Erythroblast (primary cell): ENCODE measurements around the gene FMO3.

Experiments used
- DNase-seq, 2 experiments: peaks; one replicate each; lab custom pipeline; 2025; lab: John Stamatoyannopoulos, UW
- GATA1 ChIP-seq: IDR thresholded peaks from 2 replicates; pipeline ENCODE4 v1.6.1; 2011; ENCODE audit warnings: low read depth, mild to moderate bottlenecking, control low read depth, low read length, moderate library complexity
- POLR2A ChIP-seq: IDR thresholded peaks from 2 replicates; pipeline ENCODE4 v1.6.1; 2011; ENCODE audit warnings: mild to moderate bottlenecking, low read length

FMO3 gene

DNA sequence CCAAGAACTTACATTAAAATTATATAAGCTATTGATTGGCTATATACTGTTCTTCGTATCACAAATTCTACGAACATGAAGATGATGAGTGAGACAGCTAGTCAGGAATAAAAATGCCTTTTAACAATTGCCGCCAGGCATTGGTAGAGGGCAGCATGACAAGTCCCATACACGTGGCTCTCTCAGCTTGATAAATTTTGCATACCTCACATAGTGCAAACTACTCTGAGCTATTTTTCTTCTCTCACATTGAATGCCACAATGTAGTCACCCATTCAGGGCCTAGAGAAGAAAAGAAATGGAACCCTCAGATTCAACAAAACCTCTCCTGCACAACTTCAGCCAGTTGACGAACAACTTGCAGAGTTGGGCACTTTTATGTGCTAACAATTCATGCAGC lies 67.4 kb downstream of the FMO3 start:
- no peak for TF ChIP-seq GATA1
- no peak for TF ChIP-seq POLR2A
- DNase-seq = no peak

GRCh38 chr1:171158551-171158950 lies 67.8 kb downstream of the FMO3 start:
- TF ChIP-seq GATA1 (no peak), POLR2A (no peak)
- no peak for DNase-seq

DNA sequence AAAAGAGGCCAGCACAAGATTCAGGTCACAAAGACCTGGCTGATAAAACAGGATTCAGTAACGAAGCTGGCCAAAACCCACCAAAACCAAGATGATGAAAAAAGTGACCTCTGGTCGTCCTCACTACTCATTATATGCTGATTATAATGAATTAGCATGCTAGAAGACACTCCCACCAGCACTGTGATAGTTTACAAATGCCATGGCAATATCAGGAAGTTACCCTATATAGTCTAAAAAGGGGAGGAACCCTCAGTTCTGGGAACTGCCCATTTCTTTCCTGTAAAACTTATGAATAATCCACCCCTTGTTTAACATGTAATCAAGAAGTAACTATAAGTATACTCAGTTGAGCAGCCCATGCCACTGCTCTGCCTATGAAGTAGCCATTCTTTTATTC lies 68.4 kb downstream of the FMO3 start:
- no peak for DNase-seq
- TF ChIP-seq GATA1 (no peak), POLR2A (no peak)

- DNase-seq = no peak
These were observed 69.5 kb downstream of the FMO3 start for GRCh38 chr1:171160211-171160610.

GRCh38 chr1:171160639-171161354 lies 70.1 kb downstream of the FMO3 start:
- TF ChIP-seq GATA1 = no peak
- TF ChIP-seq POLR2A = no peak
- no peak for DNase-seq

More at GRCh38 chr1:171160211-171160610, 69.5 kb downstream of the FMO3 start:
- TF ChIP-seq GATA1 = no peak
- no peak for TF ChIP-seq POLR2A

DNA sequence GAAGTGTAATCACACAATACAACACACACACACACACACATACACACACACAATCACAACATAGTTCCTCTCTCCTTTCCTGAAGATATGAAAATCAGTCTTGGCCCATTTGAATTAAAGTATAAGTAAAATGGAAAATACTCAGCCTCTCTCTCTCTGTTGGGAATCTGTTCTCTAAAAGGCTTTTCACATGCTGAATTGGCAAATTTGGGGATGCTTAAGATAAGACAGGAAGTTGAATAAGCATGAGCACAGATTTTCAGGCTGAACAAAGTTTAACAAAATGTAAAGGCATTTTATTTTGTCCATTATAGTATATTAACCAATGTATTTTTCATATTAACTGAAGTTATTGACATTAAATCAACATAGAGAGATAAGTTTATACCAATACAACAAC lies 70.7 kb downstream of the FMO3 start:
- DNase-seq = no peak
- TF ChIP-seq GATA1 = no peak
- TF ChIP-seq POLR2A = no peak

DNA sequence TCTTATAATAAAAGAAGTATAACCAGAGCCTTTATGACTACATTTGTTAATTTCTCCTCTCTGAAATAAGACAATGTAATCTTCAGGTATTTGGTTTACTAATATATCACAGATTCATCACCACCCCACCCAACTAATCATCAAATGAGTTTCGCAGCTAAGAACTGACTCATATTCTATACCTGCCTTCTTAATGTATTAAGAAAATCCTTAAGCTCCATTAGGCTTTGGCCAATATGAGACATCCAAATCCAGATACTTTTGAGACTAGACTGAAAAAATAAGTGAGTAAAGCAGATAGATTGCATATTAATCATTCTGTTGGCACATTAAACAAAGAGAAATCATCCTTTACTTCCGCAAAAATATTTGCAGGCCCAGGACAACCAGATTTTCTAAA lies 75.7 kb downstream of the FMO3 start:
- DNase-seq = no peak
- TF ChIP-seq POLR2A (no peak), GATA1 (no peak)
